T-helper 1 cell (primary cell): ENCODE results near the gene THSD4.

Experiments used
- DNase-seq, 5 donors: peaks; one replicate each; pipeline ENCODE4 v3.0.0-alpha.2; 2012 to 2020

The THSD4 gene

GRCh38 chr15:71564217-71564616, 448.9 kb downstream of the THSD4 start:
- DNase-seq: no peak

GRCh38 chr15:71565006-71565405, 449.7 kb downstream of the THSD4 start:
- DNase-seq: no peak

GRCh38 chr15:71565631-71566160, 450.4 kb downstream of the THSD4 start:
- no peak for DNase-seq

GRCh38 chr15:71566226-71566625, 451.0 kb downstream of the THSD4 start:
- DNase-seq: no peak

GRCh38 chr15:71567173-71567572, 451.9 kb downstream of the THSD4 start:
- no peak for DNase-seq

GRCh38 chr15:71568227-71568626, 453.0 kb downstream of the THSD4 start:
- DNase-seq: no peak

- no peak for DNase-seq
Observed at GRCh38 chr15:71570736-71571135, 455.5 kb downstream of the THSD4 start.

GRCh38 chr15:71571641-71572040, 456.4 kb downstream of the THSD4 start:
- no peak for DNase-seq

GRCh38 chr15:71572452-71573053, 457.3 kb downstream of the THSD4 start:
- DNase-seq: no peak

GRCh38 chr15:71573599-71573998, 458.3 kb downstream of the THSD4 start:
- DNase-seq: no peak

- DNase-seq: no peak
Observed at GRCh38 chr15:71575474-71576045, 460.3 kb downstream of the THSD4 start.

GRCh38 chr15:71577071-71577470, 461.8 kb downstream of the THSD4 start:
- DNase-seq: no peak

- DNase-seq: no peak
Observed at GRCh38 chr15:71581398-71581930, 466.2 kb downstream of the THSD4 start.

GRCh38 chr15:71585159-71585558, 469.9 kb downstream of the THSD4 start:
- no peak for DNase-seq

GRCh38 chr15:71586463-71586862, 471.2 kb downstream of the THSD4 start:
- DNase-seq: no peak

- DNase-seq: no peak
Observed at GRCh38 chr15:71588746-71589145, 473.5 kb downstream of the THSD4 start.

GRCh38 chr15:71591057-71591456, 475.8 kb downstream of the THSD4 start:
- DNase-seq: no peak

GRCh38 chr15:71592203-71592602, 476.9 kb downstream of the THSD4 start:
- DNase-seq: no peak

GRCh38 chr15:71595846-71596553, 480.7 kb downstream of the THSD4 start:
- no peak for DNase-seq

GRCh38 chr15:71596672-71597071, 481.4 kb downstream of the THSD4 start:
- DNase-seq: no peak

GRCh38 chr15:71597126-71597525, 481.9 kb downstream of the THSD4 start:
- no peak for DNase-seq

- no peak for DNase-seq
Observed at GRCh38 chr15:71597637-71598036, 482.4 kb downstream of the THSD4 start.

- DNase-seq: no peak
Observed at GRCh38 chr15:71598741-71599140, 483.5 kb downstream of the THSD4 start.
